Measurements from ENCODE around the gene RUNX3.
"Not testable (repeated sequence)": the region's sequence is repeated elsewhere in the genome, so short reads cannot be mapped to it uniquely, and the experiment has no call there.

Gene RUNX3

DNA sequence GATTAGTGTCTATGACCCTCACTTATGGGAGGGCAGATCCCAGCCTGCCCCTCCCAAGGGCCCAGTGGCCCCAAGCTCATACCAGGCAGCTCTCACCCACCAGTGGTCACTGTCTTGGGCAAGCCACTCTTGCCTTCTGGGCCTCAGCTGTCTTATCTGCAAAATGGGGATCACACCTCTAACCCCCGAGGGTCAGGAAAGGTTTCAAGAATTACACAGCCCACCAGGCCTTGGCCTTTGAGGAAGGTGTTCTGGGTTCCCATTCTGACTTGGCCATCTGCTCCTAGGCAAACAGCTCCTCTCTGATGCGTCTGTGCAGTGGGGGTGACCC is 16.8 kb downstream of the RUNX3 start:
- H3K4me3 ChIP-seq (ENCODE audit: low read depth in 1 of 2, low read length in 2 of 2): no peak overlapping the region
- peaks cover 10% of the 10 kb centered on the region for H3K4me1 ChIP-seq (ENCODE audit: insufficient read depth, low read length)
- H3K36me3 ChIP-seq (ENCODE audit: insufficient read depth, low read length): no peaks in the 10 kb centered on the region
- H3K9ac ChIP-seq (ENCODE audit: low read length): no peak overlapping the region
- no peak overlapping the region for H3K27ac ChIP-seq (ENCODE audit: low read depth, low read length)
- no peaks in the 10 kb centered on the region for H3K9me3 ChIP-seq (ENCODE audit: low read length)
- H3K27me3 ChIP-seq (ENCODE audit: control insufficient read depth in 1 of 2, insufficient read depth in 2 of 2, low read length in 2 of 2): no peaks in the 10 kb centered on the region

DNA sequence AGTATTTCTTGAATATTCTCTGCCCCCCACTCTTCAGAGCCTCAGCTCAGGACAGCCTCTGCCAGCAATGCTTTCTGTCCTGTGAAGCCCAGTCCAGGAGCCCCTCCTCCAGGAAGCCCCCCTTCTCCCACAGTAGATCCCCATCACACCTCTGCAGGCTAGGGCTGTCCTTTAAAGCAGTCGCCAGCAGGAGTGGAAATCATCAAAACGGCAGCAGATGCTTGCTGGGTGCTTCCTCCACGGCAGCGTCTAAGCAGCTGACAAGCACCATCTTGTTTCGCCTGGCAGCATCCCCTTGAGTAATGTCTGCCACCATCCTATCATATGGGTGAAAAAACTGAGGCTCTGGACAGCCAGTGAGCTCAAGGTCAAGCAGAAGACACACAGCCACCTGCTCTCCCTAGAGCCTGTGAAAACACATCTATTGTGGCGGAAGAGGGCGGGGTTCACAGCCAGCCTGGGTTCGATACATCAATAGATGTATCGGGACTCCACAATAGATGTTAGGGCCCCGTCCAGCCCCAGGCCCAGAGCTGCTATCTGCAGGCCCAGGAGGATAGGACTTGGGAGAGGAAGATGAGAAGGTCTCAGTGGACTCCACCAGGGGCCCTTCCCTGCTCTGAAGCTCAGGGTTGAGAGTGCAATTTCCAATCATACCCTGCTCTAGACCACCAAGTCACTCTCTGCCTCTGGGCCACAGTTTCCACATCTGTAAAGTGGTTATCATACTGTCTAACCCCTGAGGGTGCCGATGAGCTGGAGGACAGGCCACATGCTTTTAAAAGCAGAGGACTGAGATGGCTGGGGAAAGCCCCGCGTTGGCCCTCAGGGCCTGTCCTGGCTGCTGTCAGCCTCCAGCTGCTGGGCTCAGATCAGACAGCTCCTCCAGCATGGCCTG is 17.5 kb downstream of the RUNX3 start:
- Histone ChIP-seq H3K9ac (ENCODE audit: low read length) (no peak overlapping the region), H3K4me3 (ENCODE audit: low read depth in 1 of 2, low read length in 2 of 2) (no peak overlapping the region), H3K36me3 (ENCODE audit: insufficient read depth, low read length) (no peaks in the 10 kb centered on the region), H3K27me3 (ENCODE audit: control insufficient read depth in 1 of 2, insufficient read depth in 2 of 2, low read length in 2 of 2) (no peaks in the 10 kb centered on the region), H3K27ac (ENCODE audit: low read depth, low read length) (no peak overlapping the region), H3K4me1 (ENCODE audit: insufficient read depth, low read length) (peaks cover 10% of the 10 kb centered on the region), H3K9me3 (ENCODE audit: low read length) (no peaks in the 10 kb centered on the region)

DNA sequence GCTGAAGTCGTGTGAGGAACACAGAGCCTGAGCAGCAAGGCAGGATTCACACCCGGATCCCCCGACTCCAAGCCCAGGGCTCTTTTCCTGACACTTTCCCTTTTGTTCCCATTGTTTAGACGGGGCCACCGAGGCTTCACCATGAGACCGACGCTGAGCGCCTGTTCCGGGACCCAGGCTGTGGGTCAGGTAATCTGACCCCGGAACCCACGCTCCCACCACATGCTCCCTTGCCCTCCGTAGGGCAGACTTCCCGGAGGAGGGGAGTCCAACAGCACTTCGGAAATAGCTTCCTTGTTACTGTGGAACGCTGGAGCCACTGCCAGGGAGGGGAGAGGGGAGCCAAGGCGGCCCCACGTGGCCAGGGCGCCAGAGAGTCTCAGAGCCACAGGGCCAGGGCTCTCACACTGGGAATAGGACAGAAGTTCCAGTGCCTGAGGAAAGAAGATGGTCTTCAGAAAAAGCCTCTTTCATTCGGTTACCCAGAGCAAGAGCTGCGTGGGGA is 18.4 kb downstream of the RUNX3 start:
- Histone ChIP-seq H3K9ac (ENCODE audit: low read length) (no peak overlapping the region), H3K4me1 (ENCODE audit: insufficient read depth, low read length) (peaks cover 10% of the 10 kb centered on the region), H3K27me3 (ENCODE audit: control insufficient read depth in 1 of 2, insufficient read depth in 2 of 2, low read length in 2 of 2) (no peaks in the 10 kb centered on the region), H3K36me3 (ENCODE audit: insufficient read depth, low read length) (no peaks in the 10 kb centered on the region), H3K27ac (ENCODE audit: low read depth, low read length) (no peak overlapping the region), H3K4me3 (ENCODE audit: low read depth in 1 of 2, low read length in 2 of 2) (no peak overlapping the region), H3K9me3 (ENCODE audit: low read length) (no peaks in the 10 kb centered on the region)

DNA sequence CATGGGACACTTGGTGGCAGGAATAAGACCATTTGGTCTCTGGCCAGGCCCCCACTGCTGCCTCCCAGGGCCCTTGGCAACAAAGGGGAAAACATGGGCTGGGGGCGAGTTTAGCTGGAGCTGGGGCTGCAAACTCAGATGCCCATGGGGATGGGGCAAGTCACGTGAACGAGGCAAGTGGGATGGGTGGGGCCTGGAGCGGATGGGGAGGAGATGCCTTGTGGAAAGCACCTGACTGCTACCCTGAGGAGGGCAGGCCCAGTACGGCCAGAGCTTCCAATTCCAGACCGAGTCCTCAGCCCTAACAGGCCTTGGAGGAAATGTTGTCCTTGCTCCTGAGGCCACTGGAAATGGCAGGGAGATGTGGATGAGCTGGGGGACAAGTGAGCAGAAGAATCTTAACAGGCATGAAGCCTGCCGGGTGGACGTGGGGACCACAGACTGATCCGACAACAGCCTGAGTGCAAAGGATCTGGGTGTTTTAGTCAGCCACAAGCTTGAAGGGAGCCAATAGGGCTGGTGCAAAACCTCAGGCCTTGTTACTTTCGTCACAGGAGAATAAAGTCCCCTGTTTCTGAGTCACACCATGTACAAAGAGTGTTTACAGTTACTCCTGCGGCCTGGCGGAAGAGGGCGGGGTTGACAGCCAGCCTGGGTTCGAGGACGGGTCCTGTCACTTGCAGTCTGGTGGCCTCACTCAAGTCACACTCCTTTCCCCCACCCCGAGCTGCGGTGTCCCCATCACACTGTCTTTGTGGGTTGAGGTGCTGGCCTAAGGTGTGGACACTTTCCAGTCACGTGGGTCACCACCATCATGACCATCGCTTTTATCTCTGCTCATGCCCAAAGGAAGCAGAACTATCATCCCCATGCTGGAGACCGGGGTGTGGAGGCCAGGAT is 19.1 kb downstream of the RUNX3 start:
- Histone ChIP-seq H3K36me3 (ENCODE audit: insufficient read depth, low read length) (no peaks in the 10 kb centered on the region), H3K9me3 (ENCODE audit: low read length) (no peaks in the 10 kb centered on the region), H3K27me3 (ENCODE audit: control insufficient read depth in 1 of 2, insufficient read depth in 2 of 2, low read length in 2 of 2) (no peaks in the 10 kb centered on the region), H3K27ac (ENCODE audit: low read depth, low read length) (no peak overlapping the region), H3K9ac (ENCODE audit: low read length) (no peak overlapping the region), H3K4me3 (ENCODE audit: low read depth in 1 of 2, low read length in 2 of 2) (no peak overlapping the region), H3K4me1 (ENCODE audit: insufficient read depth, low read length) (peaks cover 10% of the 10 kb centered on the region)

DNA sequence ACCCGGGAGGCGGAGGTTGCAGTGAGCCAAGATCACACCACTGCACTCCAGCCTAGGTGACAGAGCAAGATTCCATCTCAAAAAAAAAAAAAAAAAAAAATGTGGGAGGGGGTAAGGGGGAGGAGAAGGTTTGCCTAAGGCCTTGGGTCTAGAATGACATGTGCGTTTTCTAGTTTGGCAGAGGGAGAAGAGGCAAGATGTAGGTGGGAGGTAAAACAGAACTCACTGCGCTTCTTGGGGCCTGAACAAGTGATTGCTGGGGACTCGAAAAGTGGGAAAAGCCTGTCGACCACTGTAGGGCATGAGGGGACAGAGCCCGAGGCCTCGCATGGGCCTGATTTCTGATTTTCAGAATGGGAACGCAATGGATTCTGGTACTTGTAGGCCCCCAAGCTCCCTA is 19.9 kb downstream of the RUNX3 start:
- Histone ChIP-seq H3K9me3 (ENCODE audit: low read length) (no peaks in the 10 kb centered on the region), H3K27ac (ENCODE audit: low read depth, low read length) (no peak overlapping the region), H3K36me3 (ENCODE audit: insufficient read depth, low read length) (no peaks in the 10 kb centered on the region), H3K4me3 (ENCODE audit: low read depth in 1 of 2, low read length in 2 of 2) (no peak overlapping the region), H3K4me1 (ENCODE audit: insufficient read depth, low read length) (peaks cover 10% of the 10 kb centered on the region), H3K9ac (ENCODE audit: low read length) (no peak overlapping the region), H3K27me3 (ENCODE audit: control insufficient read depth in 1 of 2, insufficient read depth in 2 of 2, low read length in 2 of 2) (peaks cover 0 to 4% of the 10 kb centered on the region in 2 donors)

DNA sequence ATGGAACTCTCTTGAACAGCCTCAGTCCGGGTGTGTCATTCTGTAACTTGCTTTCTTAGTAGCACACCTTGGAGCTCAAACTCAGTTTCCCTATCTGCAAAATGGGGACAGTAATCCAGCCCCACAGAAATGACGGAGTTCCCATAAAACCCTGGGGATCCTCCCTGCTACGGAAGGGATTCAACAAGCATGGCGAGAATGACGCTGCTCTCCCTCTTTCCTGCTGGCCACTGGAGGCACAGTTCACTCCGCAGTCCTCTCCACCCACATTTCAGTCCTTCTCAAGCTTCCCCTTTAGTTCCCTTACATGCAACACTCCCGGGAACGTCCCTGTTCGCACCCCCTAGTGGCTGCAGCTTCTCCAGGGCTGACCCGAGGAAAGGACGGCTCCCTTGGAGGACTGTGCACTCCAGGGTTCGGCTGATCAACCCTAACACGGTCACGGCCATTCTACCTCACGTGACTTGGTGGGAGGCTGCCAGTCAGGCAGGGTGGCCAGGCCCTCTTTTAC is 20.6 kb downstream of the RUNX3 start:
- no peak overlapping the region for H3K9ac ChIP-seq (ENCODE audit: low read length)
- H3K9me3 ChIP-seq (ENCODE audit: low read length): no peaks in the 10 kb centered on the region
- peaks cover 7% of the 10 kb centered on the region for H3K4me1 ChIP-seq (ENCODE audit: insufficient read depth, low read length)
- H3K27me3 ChIP-seq (ENCODE audit: control insufficient read depth in 1 of 2, insufficient read depth in 2 of 2, low read length in 2 of 2): peaks cover 0 to 4% of the 10 kb centered on the region in 2 donors
- no peaks in the 10 kb centered on the region for H3K36me3 ChIP-seq (ENCODE audit: insufficient read depth, low read length)
- no peak overlapping the region for H3K27ac ChIP-seq (ENCODE audit: low read depth, low read length)
- H3K4me3 ChIP-seq (ENCODE audit: low read depth in 1 of 2, low read length in 2 of 2): no peak overlapping the region

DNA sequence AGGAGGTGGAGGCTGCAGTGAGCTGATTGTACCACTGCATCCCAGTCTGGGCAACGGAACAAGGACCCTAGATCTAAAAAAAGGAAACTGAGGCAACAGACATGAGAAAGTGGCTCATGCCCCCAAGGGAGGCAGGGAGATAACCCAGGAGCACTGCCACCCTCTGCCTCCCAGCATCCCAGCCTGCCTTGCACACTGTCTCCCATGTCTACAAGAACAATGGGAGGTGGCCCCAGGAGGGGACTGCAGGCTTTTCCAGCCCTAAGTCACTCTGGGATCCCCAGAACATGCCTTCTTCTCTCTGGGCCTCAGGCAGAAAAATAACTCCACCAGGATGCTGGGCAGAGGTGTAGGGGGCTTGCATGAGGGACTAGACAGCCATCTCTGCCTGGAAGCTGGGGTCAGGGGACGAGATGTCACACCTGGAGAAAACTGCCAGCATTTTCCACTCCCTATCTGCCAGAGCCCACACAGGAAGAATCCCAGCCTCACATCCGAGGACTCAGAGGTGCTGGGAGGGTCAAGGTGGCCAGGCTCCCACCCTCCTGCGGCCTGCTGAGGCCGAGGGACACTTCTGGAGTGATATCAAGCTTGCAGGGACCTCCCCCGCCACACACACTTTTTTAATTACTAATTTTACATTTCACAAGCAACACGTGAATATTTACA is 21.4 kb downstream of the RUNX3 start:
- H3K4me3 ChIP-seq (ENCODE audit: low read depth in 1 of 2, low read length in 2 of 2): no peak overlapping the region
- no peak overlapping the region for H3K27ac ChIP-seq (ENCODE audit: low read depth, low read length)
- H3K9me3 ChIP-seq (ENCODE audit: low read length): no peaks in the 10 kb centered on the region
- peaks cover 0 to 4% of the 10 kb centered on the region in 2 donors for H3K27me3 ChIP-seq (ENCODE audit: control insufficient read depth in 1 of 2, insufficient read depth in 2 of 2, low read length in 2 of 2)
- H3K4me1 ChIP-seq (ENCODE audit: insufficient read depth, low read length): no peaks in the 10 kb centered on the region
- H3K36me3 ChIP-seq (ENCODE audit: insufficient read depth, low read length): no peaks in the 10 kb centered on the region
- no peak overlapping the region for H3K9ac ChIP-seq (ENCODE audit: low read length)

DNA sequence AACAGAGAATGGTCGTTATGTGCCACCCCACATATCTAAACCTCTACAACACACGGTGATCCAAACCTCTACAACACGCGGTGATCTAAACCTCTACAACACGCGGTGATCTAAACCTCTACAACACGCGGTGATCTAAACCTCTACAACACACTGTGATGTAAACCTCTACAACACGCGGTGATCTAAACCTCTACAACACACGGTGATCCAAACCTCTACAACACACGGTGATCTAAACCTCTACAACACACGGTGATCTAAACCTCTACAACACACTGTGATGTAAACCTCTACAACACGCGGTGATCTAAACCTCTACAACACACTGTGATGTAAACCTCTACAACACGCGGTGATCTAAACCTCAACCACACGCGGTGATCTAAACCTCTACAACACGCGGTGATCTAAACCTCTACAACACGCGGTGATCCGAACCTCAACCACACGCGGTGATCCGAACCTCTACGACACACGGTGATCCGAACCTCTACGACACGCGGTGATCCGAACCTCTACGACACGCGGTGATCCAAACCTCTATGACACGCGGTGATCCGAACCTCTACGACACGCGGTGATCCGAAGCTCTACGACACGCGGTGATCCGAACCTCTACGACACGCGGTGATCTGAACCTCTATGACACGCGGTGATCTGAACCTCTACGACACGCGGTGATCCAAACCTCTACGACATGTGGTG is 22.3 kb downstream of the RUNX3 start:
- not testable (repeated sequence) for H3K4me3 ChIP-seq (ENCODE audit: low read depth in 1 of 2, low read length in 2 of 2); H3K27me3 ChIP-seq (ENCODE audit: control insufficient read depth in 1 of 2, insufficient read depth in 2 of 2, low read length in 2 of 2); H3K9me3 ChIP-seq (ENCODE audit: low read length); H3K4me1 ChIP-seq (ENCODE audit: insufficient read depth, low read length); H3K9ac ChIP-seq (ENCODE audit: low read length); H3K36me3 ChIP-seq (ENCODE audit: insufficient read depth, low read length); H3K27ac ChIP-seq (ENCODE audit: low read depth, low read length)

DNA sequence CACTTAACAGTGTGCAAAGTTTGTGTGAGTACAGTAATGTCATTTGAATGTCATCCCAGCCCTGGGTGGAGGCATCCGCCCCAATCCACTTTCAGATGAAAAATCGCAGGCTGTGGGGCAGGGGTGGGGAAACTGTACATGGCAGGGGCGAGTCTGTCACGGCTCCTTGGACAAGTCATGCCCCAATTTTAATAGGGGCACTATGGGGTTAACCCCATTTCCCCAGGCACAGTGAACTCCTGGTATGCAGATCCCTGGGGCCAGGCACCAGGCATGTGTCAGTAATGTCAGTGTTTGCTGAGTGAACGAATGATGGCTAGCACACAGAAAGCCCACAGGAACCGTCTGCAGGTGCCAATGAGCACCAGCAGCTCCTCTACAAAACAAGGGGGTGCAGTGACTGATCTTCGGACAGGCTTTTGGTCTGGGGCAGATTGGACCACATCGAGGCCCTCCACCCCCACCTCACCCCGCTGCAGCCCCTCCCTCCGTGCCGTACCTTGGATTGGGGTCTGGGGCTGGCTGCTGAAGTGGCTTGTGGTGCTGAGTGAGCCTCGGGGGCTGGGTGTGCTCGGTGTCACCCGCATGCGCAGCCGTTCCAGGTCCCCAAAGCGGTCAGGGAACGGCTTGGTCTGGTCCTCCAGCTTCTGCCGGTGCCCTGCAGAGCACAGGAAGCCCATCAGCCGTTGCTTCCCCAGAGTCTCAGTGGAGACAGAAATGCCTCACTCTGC is 23.2 kb downstream of the RUNX3 start:
- H3K9ac ChIP-seq (ENCODE audit: low read length): no peak overlapping the region
- no peaks in the 10 kb centered on the region for H3K4me1 ChIP-seq (ENCODE audit: insufficient read depth, low read length)
- no peak overlapping the region for H3K4me3 ChIP-seq (ENCODE audit: low read depth in 1 of 2, low read length in 2 of 2)
- no peaks in the 10 kb centered on the region for H3K9me3 ChIP-seq (ENCODE audit: low read length)
- H3K27ac ChIP-seq (ENCODE audit: low read depth, low read length): no peak overlapping the region
- no peaks in the 10 kb centered on the region for H3K36me3 ChIP-seq (ENCODE audit: insufficient read depth, low read length)
- peaks cover 0 to 4% of the 10 kb centered on the region in 2 donors for H3K27me3 ChIP-seq (ENCODE audit: control insufficient read depth in 1 of 2, insufficient read depth in 2 of 2, low read length in 2 of 2)

DNA sequence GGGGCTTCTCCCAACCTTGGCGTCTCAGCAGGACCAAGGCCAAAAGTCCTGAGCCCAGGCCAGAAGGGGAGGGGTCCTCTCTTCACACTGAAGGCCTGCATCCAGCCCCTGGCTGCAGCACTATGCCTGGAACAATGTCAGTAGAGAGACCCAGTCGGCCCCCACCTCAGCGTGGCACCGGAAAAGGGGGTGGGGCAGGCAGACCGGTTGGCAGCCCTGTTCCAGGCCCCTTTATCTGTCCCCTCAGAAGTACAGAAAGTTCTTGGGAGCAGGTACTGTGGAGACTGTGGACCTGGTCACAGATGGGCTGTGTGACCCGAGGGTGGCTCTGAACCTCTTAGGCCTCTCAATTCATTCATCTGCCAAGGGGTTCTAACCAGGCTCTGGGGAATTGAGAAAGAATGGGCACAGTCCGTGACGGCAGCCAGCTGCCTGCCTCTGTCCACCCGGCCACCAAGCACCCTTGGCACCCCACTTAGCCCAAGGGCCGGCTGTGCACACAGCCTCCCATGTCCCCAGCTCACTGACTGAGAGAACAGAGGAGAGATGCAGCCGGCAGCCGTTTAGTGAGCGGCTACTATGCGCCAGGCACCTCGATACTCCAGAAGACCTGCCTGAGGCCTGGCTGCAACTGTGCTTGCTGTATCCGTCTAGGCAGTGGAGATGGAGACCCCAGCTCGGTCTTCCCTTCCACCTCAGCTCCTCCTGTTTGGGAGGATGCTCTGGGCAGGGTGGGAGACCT is 23.9 kb downstream of the RUNX3 start:
- Histone ChIP-seq H3K36me3 (ENCODE audit: insufficient read depth, low read length) (no peaks in the 10 kb centered on the region), H3K27me3 (ENCODE audit: control insufficient read depth in 1 of 2, insufficient read depth in 2 of 2, low read length in 2 of 2) (peaks cover 0 to 4% of the 10 kb centered on the region in 2 donors), H3K4me1 (ENCODE audit: insufficient read depth, low read length) (no peaks in the 10 kb centered on the region)

More for the DNA sequence above, 23.9 kb downstream of the RUNX3 start:
- Histone ChIP-seq H3K9ac (ENCODE audit: low read length) (no peak overlapping the region), H3K4me3 (ENCODE audit: low read depth in 1 of 2, low read length in 2 of 2) (no peak overlapping the region), H3K9me3 (ENCODE audit: low read length) (no peaks in the 10 kb centered on the region), H3K27ac (ENCODE audit: low read depth, low read length) (no peak overlapping the region)
